Measurements from ENCODE around the gene ATOX1. TPM values are rescaled to one million over a fixed set of nuclear protein-coding genes. Genes with fewer than 3 reads are reported as not detected.

The ATOX1 gene
- total and polyA plus RNA-seq, 9 of the 15 experiments (the other 6 are each of a cell fraction or from before 2014, with no cell fraction given): 59.2 to 318 (median 86.2) TPM

DNA sequence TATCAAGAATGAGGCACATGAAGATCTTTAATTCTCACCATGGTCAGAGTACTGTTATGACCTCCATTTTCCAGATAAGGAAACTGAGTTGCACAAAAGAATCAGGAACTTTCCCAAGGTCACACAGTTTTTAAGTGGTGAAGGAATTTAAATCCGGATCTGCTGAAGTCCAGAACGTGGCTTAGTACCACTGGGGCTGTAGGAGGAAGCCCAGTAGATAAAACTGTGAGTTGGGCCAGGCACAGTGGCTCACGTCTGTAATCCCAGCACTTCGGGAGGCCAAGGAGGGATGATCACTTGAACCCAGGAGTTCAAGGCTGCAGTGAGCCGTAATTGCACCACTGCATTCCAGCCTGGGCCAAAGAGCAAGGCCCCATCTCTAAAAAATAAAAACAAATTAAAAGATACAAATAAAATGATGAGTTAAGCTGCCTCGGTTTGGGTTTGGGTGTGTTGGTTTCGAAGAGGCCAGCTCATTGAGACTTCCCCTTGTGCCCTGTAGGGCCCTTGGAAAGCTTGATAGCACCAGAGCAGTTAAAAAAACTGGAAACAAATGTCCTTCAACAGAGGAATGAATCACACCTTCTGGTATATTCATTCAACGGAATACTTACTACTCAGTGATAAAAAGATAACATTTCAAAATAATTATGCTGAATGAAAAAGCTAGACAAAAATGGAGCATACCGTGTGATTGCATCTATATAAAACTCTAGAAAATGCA, 20.1 kb downstream of the ATOX1 start:
- Histone ChIP-seq H4K20me1 (replicated peaks; ENCODE audit: control insufficient read depth, insufficient read depth, low read length) (0 out of 2 replicates have a peak, but pooled peaks cover 3% of the 10 kb centered on the region), H3K9me3 (replicated peaks; ENCODE audit: control insufficient read depth, insufficient read depth, low read depth, low read length) (no peaks in the 10 kb centered on the region), H3K27ac (ENCODE audit: extremely low read depth, low read depth, low read length) (no peak overlapping the region), H3K36me3 (ENCODE audit: control insufficient read depth, insufficient read depth, low read length) (peaks cover 9% of the 10 kb centered on the region; the same call in 1 of the 3 replicates), H3K27me3 (ENCODE audit: control insufficient read depth in 2 of 2, insufficient read depth in 2 of 2, low read length in 2 of 2) (no peaks in the 10 kb centered on the region), H3K9ac (ENCODE audit: insufficient read depth in 1 of 2, low read depth in 2 of 2, low read length in 2 of 2) (no peak overlapping the region), H3K4me3 (no peak overlapping the region), H3K9me1 (ENCODE audit: control insufficient read depth, insufficient read depth, low read length) (no peaks in the 10 kb centered on the region), H3K4me2 (ENCODE audit: insufficient read depth, low read length) (no peak overlapping the region), H3K79me2 (ENCODE audit: control insufficient read depth, insufficient read depth, low read length) (no peaks in the 10 kb centered on the region), H3K4me1 (replicated peaks in 1 of 2; ENCODE audit: control insufficient read depth in 2 of 2, insufficient read depth in 2 of 2, low read length in 2 of 2) (peaks cover 0 to 6% of the 10 kb centered on the region in 2 experiments; a peak in 3 of 5 replicates), H2AFZ (ENCODE audit: low read depth, low read length) (no peak overlapping the region)
- in situ Hi-C loops (cut with MboI) (no loop called here), intact Hi-C loops (cut with micrococcal nuclease) (no loop called here)
- ChIA-PET POLR2A (interaction anchor here (1.0 kb wide), 1 partner anchor 19 kb away, joined by 3 read pairs; no protein-coding TSS in a partner anchor), CTCF (ENCODE audit: low intra/inter-chr PET ratio) (no interaction called here)
- FAIRE-seq (no peak), DNase-seq (ENCODE audit: extremely low read depth in 1 of 4, low spot score in 3 of 4) (no peak), ATAC-seq (no peak)
- TF ChIP-seq NFRKB (IDR thresholded peaks at IDR 0.05; ENCODE audit: low read depth) (no peak), PCBP2 (IDR thresholded peaks at IDR 0.05; ENCODE audit: low read depth, low read length, poor library complexity, severe bottlenecking) (no peak), RHOXF2B (CRISPR knock-in tag; conservative IDR thresholded peaks at IDR 0.05) (no peak), ZNF695 (CRISPR knock-in tag; IDR thresholded peaks at IDR 0.05) (no peak), STAT5B (CRISPR knock-in tag; IDR thresholded peaks at IDR 0.05) (no peak), ZNF253 (CRISPR knock-in tag; conservative IDR thresholded peaks at IDR 0.05) (no peak)
- TF ChIP-seq, protein P1, sequence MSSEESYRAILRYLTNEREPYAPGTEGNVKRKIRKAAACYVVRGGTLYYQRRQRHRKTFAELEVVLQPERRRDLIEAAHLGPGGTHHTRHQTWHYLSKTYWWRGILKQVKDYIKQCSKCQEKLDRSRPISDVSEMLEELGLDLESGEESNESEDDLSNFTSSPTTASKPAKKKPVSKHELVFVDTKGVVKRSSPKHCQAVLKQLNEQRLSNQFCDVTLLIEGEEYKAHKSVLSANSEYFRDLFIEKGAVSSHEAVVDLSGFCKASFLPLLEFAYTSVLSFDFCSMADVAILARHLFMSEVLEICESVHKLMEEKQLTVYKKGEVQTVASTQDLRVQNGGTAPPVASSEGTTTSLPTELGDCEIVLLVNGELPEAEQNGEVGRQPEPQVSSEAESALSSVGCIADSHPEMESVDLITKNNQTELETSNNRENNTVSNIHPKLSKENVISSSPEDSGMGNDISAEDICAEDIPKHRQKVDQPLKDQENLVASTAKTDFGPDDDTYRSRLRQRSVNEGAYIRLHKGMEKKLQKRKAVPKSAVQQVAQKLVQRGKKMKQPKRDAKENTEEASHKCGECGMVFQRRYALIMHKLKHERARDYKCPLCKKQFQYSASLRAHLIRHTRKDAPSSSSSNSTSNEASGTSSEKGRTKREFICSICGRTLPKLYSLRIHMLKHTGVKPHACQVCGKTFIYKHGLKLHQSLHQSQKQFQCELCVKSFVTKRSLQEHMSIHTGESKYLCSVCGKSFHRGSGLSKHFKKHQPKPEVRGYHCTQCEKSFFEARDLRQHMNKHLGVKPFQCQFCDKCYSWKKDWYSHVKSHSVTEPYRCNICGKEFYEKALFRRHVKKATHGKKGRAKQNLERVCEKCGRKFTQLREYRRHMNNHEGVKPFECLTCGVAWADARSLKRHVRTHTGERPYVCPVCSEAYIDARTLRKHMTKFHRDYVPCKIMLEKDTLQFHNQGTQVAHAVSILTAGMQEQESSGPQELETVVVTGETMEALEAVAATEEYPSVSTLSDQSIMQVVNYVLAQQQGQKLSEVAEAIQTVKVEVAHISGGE (CRISPR knock-in tag; IDR thresholded peaks at IDR 0.05): no peak
- BruUV-seq (replicated peaks): no TSS peak
- WGBS (ENCODE audit: insufficient coverage, low coverage, missing lambda C conversion rate): 45% methylated on average over 8 of the region's 9 CpGs
